Measurements from ENCODE around the gene MGLL. TPM values are rescaled to one million over a fixed set of nuclear protein-coding genes. Genes with fewer than 3 reads are reported as not detected.

Gene MGLL
- total and polyA plus RNA-seq, 4 donors: 9.4 to 277 (median 74.2) TPM

DNA sequence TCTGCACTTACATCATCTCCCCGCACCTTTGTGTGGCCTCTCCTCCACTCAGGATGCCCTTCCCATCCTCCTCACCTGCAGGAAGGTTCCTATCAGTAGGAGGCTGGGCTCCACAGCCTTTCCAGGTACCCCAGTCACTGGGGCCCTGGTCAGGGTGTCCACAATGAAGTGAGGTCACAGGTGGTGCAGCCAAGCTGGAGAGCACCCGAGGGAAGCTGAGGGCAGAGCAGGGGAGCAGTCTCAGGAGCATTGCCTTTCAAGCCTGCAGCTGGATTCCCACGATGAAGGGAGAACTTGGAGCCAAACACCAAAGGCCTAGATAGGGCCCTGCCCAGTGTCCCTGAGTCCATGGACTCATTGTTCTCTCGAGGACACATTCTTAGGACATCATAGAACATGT lies 23.6 kb downstream of the MGLL start:
- TF ChIP-seq TAF1 (conservative IDR thresholded peaks at IDR 0.05) (no peak), FOXA1 (IDR thresholded peaks at IDR 0.05) (no peak), FOXA2 (IDR thresholded peaks at IDR 0.05) (no peak), GABPA (IDR thresholded peaks at IDR 0.05 in 1 of 2, conservative IDR thresholded peaks at IDR 0.05 in 1 of 2) (no peak), YY1 (IDR thresholded peaks at IDR 0.05) (no peak)
- DNase-seq (ENCODE audit: low spot score): no peak
- H3K36me3 ChIP-seq (ENCODE audit: control insufficient read depth in 4 of 4, insufficient read depth in 3 of 4, low read depth in 1 of 4, low read length in 3 of 4): peaks cover 2 to 42% (median 25%) of the 10 kb centered on the region in 4 donors
- no peaks in the 10 kb centered on the region for H3K27me3 ChIP-seq (ENCODE audit: control insufficient read depth in 4 of 4, insufficient read depth in 4 of 4, low read length in 3 of 4)
- peaks cover 0 to 5% (median 4%) of the 10 kb centered on the region in 4 donors for H3K4me1 ChIP-seq (ENCODE audit: control insufficient read depth in 4 of 4, insufficient read depth in 4 of 4, low read length in 3 of 4)
- WGBS: 91% methylated on average over 4 of the region's 4 CpGs
- H3K9ac ChIP-seq (ENCODE audit: low read depth in 1 of 2, low read length in 2 of 2): no peak overlapping the region
- H3K4me3 ChIP-seq (ENCODE audit: low read depth in 1 of 3, low read length in 3 of 3): no peak overlapping the region
- no peaks in the 10 kb centered on the region for H3K9me3 ChIP-seq (ENCODE audit: control insufficient read depth in 4 of 4, low read length in 3 of 4)
- H3K27ac ChIP-seq (ENCODE audit: low read depth in 1 of 2, low read length in 2 of 2): no peak overlapping the region

DNA sequence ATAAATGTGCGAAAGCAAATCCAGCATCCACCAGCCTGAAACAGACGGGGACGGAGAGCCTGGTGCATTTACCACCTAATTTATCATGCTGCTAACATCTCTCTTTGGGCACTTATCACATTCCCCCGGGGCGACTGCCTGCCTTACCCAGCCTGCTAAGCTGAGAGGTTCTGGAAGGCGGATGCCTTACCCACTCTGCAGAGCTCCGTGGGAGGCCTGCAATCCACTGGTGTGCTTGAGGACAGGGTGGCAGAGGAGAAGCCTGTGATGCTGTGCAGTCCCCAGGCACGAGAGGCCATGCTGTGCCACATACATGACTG lies 25.5 kb downstream of the MGLL start:
- TF ChIP-seq, protein P1, sequence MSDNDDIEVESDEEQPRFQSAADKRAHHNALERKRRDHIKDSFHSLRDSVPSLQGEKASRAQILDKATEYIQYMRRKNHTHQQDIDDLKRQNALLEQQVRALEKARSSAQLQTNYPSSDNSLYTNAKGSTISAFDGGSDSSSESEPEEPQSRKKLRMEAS (IDR thresholded peaks at IDR 0.05): no peak
- no peak for TF ChIP-seq RAD21 (IDR thresholded peaks at IDR 0.05)
- TF ChIP-seq FOXA2 (IDR thresholded peaks at IDR 0.05): no peak
- TF ChIP-seq HNF4G (IDR thresholded peaks at IDR 0.05): no peak
- Histone ChIP-seq H3K9me3 (ENCODE audit: control insufficient read depth in 4 of 4, low read length in 3 of 4) (no peaks in the 10 kb centered on the region), H3K9ac (ENCODE audit: low read depth in 1 of 2, low read length in 2 of 2) (no peak overlapping the region), H3K27ac (ENCODE audit: low read depth in 1 of 2, low read length in 2 of 2) (no peak overlapping the region), H3K4me1 (ENCODE audit: control insufficient read depth in 4 of 4, insufficient read depth in 4 of 4, low read length in 3 of 4) (peaks cover 0 to 5% (median 0%) of the 10 kb centered on the region in 4 donors), H3K36me3 (ENCODE audit: control insufficient read depth in 4 of 4, insufficient read depth in 3 of 4, low read depth in 1 of 4, low read length in 3 of 4) (peaks cover 2 to 42% (median 25%) of the 10 kb centered on the region in 4 donors), H3K4me3 (ENCODE audit: low read depth in 1 of 3, low read length in 3 of 3) (no peak overlapping the region), H3K27me3 (ENCODE audit: control insufficient read depth in 4 of 4, insufficient read depth in 4 of 4, low read length in 3 of 4) (no peaks in the 10 kb centered on the region)
- DNase-seq (ENCODE audit: low spot score): no peak
- WGBS: 89% methylated on average over 8 of the region's 8 CpGs

DNA sequence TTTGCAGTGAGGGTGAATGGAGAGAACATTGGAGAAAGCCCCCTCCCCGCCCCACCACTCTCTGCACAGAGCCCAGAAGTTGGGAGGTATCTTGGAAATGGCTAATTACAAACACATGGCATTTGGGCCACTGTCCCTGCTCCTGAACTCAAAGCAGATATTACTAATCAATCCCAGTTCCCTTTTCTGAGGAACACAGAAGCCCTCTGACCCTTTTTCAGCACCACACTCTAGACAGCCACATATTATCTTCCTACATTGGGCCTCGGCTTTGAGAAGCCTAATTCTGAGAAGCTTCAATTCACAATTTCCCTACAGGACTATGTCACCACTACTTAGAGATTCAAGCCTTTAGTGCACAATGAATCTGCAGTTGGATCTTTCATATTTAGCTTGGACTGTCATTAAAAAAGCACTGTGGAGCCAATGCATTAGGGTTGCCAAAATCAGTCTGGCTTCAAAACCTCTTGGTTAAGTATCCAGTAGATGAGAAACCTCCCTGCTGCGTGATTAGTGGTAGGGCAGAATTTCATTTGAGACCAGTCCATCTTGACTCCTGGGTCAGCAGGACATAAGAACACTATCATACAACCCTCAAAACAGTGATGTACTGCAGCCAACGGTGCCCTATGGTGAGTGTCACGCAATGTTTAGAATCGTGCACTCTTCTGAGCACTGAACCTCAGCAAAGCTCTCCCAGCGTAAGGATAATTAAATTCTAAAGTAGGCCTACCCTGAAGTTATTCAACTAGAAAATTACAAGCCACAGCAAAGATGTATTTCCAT lies 26.1 kb downstream of the MGLL start:
- H3K4me3 ChIP-seq (ENCODE audit: low read depth in 1 of 3, low read length in 3 of 3): no peak overlapping the region
- no peak for TF ChIP-seq TAF1 (conservative IDR thresholded peaks at IDR 0.05)
- no peak for TF ChIP-seq JUND (IDR thresholded peaks at IDR 0.05)
- TF ChIP-seq, protein P2, sequence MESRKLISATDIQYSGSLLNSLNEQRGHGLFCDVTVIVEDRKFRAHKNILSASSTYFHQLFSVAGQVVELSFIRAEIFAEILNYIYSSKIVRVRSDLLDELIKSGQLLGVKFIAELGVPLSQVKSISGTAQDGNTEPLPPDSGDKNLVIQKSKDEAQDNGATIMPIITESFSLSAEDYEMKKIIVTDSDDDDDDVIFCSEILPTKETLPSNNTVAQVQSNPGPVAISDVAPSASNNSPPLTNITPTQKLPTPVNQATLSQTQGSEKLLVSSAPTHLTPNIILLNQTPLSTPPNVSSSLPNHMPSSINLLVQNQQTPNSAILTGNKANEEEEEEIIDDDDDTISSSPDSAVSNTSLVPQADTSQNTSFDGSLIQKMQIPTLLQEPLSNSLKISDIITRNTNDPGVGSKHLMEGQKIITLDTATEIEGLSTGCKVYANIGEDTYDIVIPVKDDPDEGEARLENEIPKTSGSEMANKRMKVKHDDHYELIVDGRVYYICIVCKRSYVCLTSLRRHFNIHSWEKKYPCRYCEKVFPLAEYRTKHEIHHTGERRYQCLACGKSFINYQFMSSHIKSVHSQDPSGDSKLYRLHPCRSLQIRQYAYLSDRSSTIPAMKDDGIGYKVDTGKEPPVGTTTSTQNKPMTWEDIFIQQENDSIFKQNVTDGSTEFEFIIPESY (IDR thresholded peaks at IDR 0.05): no peak
- TF ChIP-seq, protein P3, sequence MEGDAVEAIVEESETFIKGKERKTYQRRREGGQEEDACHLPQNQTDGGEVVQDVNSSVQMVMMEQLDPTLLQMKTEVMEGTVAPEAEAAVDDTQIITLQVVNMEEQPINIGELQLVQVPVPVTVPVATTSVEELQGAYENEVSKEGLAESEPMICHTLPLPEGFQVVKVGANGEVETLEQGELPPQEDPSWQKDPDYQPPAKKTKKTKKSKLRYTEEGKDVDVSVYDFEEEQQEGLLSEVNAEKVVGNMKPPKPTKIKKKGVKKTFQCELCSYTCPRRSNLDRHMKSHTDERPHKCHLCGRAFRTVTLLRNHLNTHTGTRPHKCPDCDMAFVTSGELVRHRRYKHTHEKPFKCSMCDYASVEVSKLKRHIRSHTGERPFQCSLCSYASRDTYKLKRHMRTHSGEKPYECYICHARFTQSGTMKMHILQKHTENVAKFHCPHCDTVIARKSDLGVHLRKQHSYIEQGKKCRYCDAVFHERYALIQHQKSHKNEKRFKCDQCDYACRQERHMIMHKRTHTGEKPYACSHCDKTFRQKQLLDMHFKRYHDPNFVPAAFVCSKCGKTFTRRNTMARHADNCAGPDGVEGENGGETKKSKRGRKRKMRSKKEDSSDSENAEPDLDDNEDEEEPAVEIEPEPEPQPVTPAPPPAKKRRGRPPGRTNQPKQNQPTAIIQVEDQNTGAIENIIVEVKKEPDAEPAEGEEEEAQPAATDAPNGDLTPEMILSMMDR (IDR thresholded peaks at IDR 0.05; ENCODE audit: low read depth, low read length, missing input control): no peak
- no peak for TF ChIP-seq RXRA (IDR thresholded peaks at IDR 0.05)
- TF ChIP-seq YY1 (IDR thresholded peaks at IDR 0.05): no peak
- TF ChIP-seq, protein P4, sequence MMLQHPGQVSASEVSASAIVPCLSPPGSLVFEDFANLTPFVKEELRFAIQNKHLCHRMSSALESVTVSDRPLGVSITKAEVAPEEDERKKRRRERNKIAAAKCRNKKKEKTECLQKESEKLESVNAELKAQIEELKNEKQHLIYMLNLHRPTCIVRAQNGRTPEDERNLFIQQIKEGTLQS (IDR thresholded peaks at IDR 0.05): no peak
- TF ChIP-seq, protein P1 (IDR thresholded peaks at IDR 0.05): no peak
- TF ChIP-seq RAD21 (IDR thresholded peaks at IDR 0.05): no peak
- DNase-seq (ENCODE audit: low spot score): no peak
- H3K9me3 ChIP-seq (ENCODE audit: control insufficient read depth in 4 of 4, low read length in 3 of 4): no peaks in the 10 kb centered on the region
- H3K27ac ChIP-seq (ENCODE audit: low read depth in 1 of 2, low read length in 2 of 2): no peak overlapping the region
- no peak overlapping the region for H3K9ac ChIP-seq (ENCODE audit: low read depth in 1 of 2, low read length in 2 of 2)
- no peaks in the 10 kb centered on the region for H3K27me3 ChIP-seq (ENCODE audit: control insufficient read depth in 4 of 4, insufficient read depth in 4 of 4, low read length in 3 of 4)
- peaks cover 0 to 5% (median 0%) of the 10 kb centered on the region in 4 donors for H3K4me1 ChIP-seq (ENCODE audit: control insufficient read depth in 4 of 4, insufficient read depth in 4 of 4, low read length in 3 of 4)
- peaks cover 2 to 42% (median 25%) of the 10 kb centered on the region in 4 donors for H3K36me3 ChIP-seq (ENCODE audit: control insufficient read depth in 4 of 4, insufficient read depth in 3 of 4, low read depth in 1 of 4, low read length in 3 of 4)
- 92% methylated on average over 7 of the region's 7 CpGs for WGBS
